PC-3 (cell line): ENCODE results near the gene CCDC71. TPM values are rescaled to one million over a fixed set of nuclear protein-coding genes. Genes with fewer than 3 reads are reported as not detected.
A peak's percentile ranks its signal among the peaks of the same experiment; 100 is the strongest.

Source experiments
- ATAC-seq: fragments of 200-7000 bp; cut with Tn5 transposase; 2 replicates; pipeline ENCODE4 v1.9.1; 2020; ENCODE audit warnings: mild to moderate bottlenecking, moderate library complexity
- BruUV-seq: library from RNA; stranded (reverse); fragments of 400-500 nt; replicated peaks from 2 replicates; lab custom pipeline; 2021; lab: Mats Ljungman, UMichigan
- CTCF ChIA-PET: fragments of 300-600 bp; sonication (Branson Sonifier 250); formaldehyde crosslinking; loops from one replicate; lab custom pipeline; 2022; ENCODE audit warnings: antibody characterized with exemption; lab: Charles Lee
- POLR2A ChIA-PET: fragments of 300-600 bp; sonication (Branson Sonifier 250); formaldehyde crosslinking; loops from one replicate; lab custom pipeline; 2022; ENCODE audit warnings: antibody characterized with exemption; ENCODE audit not compliant: unreplicated experiment; lab: Charles Lee
- DNase-seq: peaks from one replicate; pipeline ENCODE4 v3.0.0-alpha.2; 2015
- H2AFZ ChIP-seq: fragments of 300-600 bp; sonication (generic); 2 replicates; pipeline ENCODE4 v1.6.0; 2016; ENCODE audit warnings: antibody characterized with exemption, low read length
- H3F3A ChIP-seq: fragments of 300-600 bp; sonication (generic); one replicate; pipeline ENCODE4 v1.6.0; 2017; ENCODE audit warnings: antibody characterized with exemption, low read length, control low read depth, mild to moderate bottlenecking; ENCODE audit not compliant: unreplicated experiment
- H3K27ac ChIP-seq: fragments of 300-600 bp; sonication (generic); 2 replicates; pipeline ENCODE4 v1.5.1; 2016; ENCODE audit warnings: mild to moderate bottlenecking, low read length
- H3K27me3 ChIP-seq: fragments of 300-600 bp; sonication (generic); 2 replicates; pipeline ENCODE4 v1.6.1; 2016; ENCODE audit warnings: low read length, mixed read lengths
- H3K36me3 ChIP-seq: fragments of 300-600 bp; sonication (generic); 2 replicates; pipeline ENCODE4 v1.6.1; 2016; ENCODE audit warnings: low read depth, mixed run types, low read length, mixed read lengths
- H3K4me1 ChIP-seq: fragments of 300-600 bp; sonication (generic); 2 replicates; pipeline ENCODE4 v1.5.1; 2016; ENCODE audit warnings: low read length; ENCODE audit not compliant: insufficient read depth
- H3K4me2 ChIP-seq: fragments of 300-600 bp; sonication (generic); 2 replicates; pipeline ENCODE4 v1.6.0; 2016; ENCODE audit warnings: low read length
- H3K4me3 ChIP-seq: fragments of 300-600 bp; sonication (generic); 2 replicates; pipeline ENCODE4 v1.5.1; 2016; ENCODE audit warnings: mild to moderate bottlenecking, low read length, mixed read lengths
- H3K79me2 ChIP-seq: fragments of 300-600 bp; sonication (generic); 2 replicates; pipeline ENCODE4 v1.6.1; 2017; ENCODE audit warnings: low read length, mixed read lengths
- H3K9ac ChIP-seq: fragments of 300-600 bp; sonication (generic); 2 replicates; pipeline ENCODE4 v1.6.0; 2016; ENCODE audit warnings: mild to moderate bottlenecking, low read length
- H3K9me2 ChIP-seq: fragments of 300-600 bp; sonication (generic); replicated peaks from 2 replicates; pipeline ENCODE4 v1.6.1; 2016; ENCODE audit warnings: mixed run types, low read length, mixed read lengths
- H3K9me3 ChIP-seq: fragments of 300-600 bp; sonication (generic); 2 replicates; pipeline ENCODE4 v1.6.1; 2016; ENCODE audit warnings: low read length, mixed read lengths
- H4K20me1 ChIP-seq: fragments of 300-600 bp; sonication (generic); 2 replicates; pipeline ENCODE4 v1.6.1; 2016; ENCODE audit warnings: low read length, mixed read lengths
- CTCF ChIP-seq: fragments of 300-600 bp; sonication (generic); conservative IDR thresholded peaks from 2 replicates; pipeline ENCODE4 v1.5.1; 2017; ENCODE audit warnings: antibody characterized with exemption, low read depth, mild to moderate bottlenecking, low read length
- EZH2 ChIP-seq: fragments of 300-600 bp; sonication (generic); IDR thresholded peaks from one replicate; pipeline ENCODE4 v1.6.1; 2017; ENCODE audit warnings: antibody characterized with exemption, mild to moderate bottlenecking, low read length; ENCODE audit not compliant: unreplicated experiment
- EZH2phosphoT487 ChIP-seq: fragments of 300-600 bp; sonication (generic); IDR thresholded peaks from 2 replicates; pipeline ENCODE4 v1.6.1; 2018; ENCODE audit warnings: mild to moderate bottlenecking, antibody characterized with exemption, low read length, borderline replicate concordance
- intact Hi-C: fragments of 100-400 bp; cut with micrococcal nuclease; formaldehyde crosslinking; loops from 2 replicates; pipeline ENCODE4 v1.9.0; 2023
- total RNA-seq: library from RNA; depleted of rRNA; stranded (reverse); fragments of >200 nt; gene quantifications from 2 replicates; pipeline ENCODE4 v1.2.3, GENCODE V29; 2014

Gene CCDC71
- total RNA-seq, 1 experiment from 2014 or later: 19.4 TPM

DNA sequence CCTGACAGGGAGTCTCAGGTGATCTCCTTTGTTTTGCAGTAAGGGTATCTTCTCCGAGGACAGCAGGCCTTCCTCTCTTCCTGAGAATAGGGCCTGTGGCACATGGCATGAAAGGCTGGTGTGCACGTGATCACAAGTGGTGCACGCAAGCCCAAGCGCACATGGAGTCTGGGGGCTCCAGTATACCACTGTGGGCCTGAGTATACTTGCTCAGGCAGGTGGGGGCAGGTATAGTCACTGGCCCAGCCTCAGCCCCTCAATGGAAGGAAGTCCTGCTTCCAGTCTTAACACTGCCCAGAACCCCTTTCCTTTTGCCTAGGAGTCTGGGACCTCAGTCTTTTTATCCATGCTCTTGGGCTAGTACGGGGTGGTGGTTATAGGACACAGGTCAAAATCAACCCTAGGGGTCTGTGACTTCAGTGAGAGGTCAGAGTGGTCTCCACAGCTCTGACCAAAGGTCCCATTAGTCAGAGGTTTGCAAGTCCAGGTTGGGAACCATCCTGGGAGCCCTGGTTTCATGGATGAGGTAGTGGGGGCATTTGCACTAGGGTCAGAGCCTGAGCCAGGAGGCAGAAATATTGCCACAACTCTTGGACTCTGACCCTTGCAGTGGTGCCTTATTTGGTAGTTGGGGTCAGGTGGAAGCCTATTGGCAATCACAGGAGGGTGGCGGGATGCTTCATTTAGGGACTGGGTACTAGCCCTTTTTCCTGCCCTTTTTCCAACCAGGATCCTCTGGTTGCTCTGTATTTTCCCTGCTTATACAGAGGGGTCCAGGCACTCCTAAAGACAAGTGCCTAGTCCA lies 823 bp upstream of the CCDC71 start:
- H3K27me3 ChIP-seq: no peaks in the 10 kb centered on the region
- peak overlapping the region; percentile 96; the same call in 1 of the 2 replicates for H3K4me3 ChIP-seq
- no peaks in the 10 kb centered on the region for H4K20me1 ChIP-seq
- no peak for ATAC-seq
- CTCF ChIA-PET: no interaction called here
- H3K79me2 ChIP-seq: peaks cover 28% of the 10 kb centered on the region
- intact Hi-C loops: no loop called here
- TF ChIP-seq EZH2 (no peak), CTCF (no peak), EZH2phosphoT487 (no peak)
- peak overlapping the region; percentile 97 for H3K9ac ChIP-seq
- POLR2A ChIA-PET: no interaction called here
- peak overlapping the region; percentile 99 for H3K4me2 ChIP-seq
- H3F3A ChIP-seq: no peaks in the 10 kb centered on the region
- no peak overlapping the region for H3K27ac ChIP-seq
- H3K4me1 ChIP-seq: peaks cover 26% of the 10 kb centered on the region
- no peaks in the 10 kb centered on the region for H3K9me3 ChIP-seq
- peak overlapping the region; percentile 96 for H2AFZ ChIP-seq
- H3K9me2 ChIP-seq: no peaks in the 10 kb centered on the region
- no TSS peak for BruUV-seq
- no peak for DNase-seq
- H3K36me3 ChIP-seq: peaks cover 15% of the 10 kb centered on the region; the same call in 1 of the 2 replicates

DNA sequence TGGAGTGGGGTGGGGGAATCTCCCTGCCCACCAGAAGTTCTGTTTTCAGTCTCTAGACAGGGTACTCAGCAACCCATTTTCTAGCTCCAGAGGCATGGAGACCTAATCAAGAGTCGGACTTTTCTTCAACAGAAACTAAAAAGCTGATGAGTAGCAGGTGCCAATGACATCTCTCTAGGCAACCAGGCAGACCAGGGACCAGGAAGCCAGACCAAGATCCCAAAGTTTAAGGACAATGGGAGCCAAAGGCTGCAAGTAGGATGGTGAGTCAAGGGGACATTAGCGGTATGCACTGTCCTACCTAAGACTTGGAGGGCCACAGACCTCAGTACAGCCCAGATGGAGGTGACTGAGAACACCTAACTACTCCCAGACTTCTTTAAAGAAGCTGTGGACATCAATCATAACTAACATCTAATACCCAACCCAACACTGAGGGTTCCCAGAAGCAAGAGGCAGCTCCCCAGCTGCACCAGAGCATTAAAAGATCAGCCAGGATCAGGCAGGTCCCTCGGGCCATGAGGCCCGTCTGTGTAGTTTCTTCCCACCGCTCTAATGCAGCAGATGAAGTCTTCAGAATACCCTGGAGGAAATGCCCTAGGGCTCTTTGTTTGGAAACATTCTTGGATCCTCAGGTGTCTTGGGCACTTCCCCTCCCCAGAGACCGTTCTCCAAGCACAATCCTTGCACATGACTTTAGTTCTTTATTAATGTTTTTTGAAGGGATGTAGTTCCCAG lies 979 bp downstream of the CCDC71 start:
- H3F3A ChIP-seq: no peaks in the 10 kb centered on the region
- H3K4me3 ChIP-seq: peak overlapping the region; percentile 96
- H3K9me2 ChIP-seq: no peaks in the 10 kb centered on the region
- H3K79me2 ChIP-seq: peaks cover 28% of the 10 kb centered on the region
- POLR2A ChIA-PET: interaction anchor here (0.6 kb wide), 2 partner anchors 136 to 247 kb away, joined by 3 read pairs; partner anchors contain the start of gene RHOA
- BruUV-seq: TSS peak; percentile 55
- H2AFZ ChIP-seq: peak overlapping the region; percentile 57
- H3K27me3 ChIP-seq: no peaks in the 10 kb centered on the region
- intact Hi-C loops: no loop called here
- ATAC-seq: peak; percentile 17; the same call in 1 of the 2 replicates
- CTCF ChIA-PET: no interaction called here
- DNase-seq: no peak
- peaks cover 16% of the 10 kb centered on the region for H3K4me1 ChIP-seq
- H4K20me1 ChIP-seq: no peaks in the 10 kb centered on the region
- H3K36me3 ChIP-seq: peaks cover 15% of the 10 kb centered on the region; the same call in 1 of the 2 replicates
- no peaks in the 10 kb centered on the region for H3K9me3 ChIP-seq
- peak overlapping the region; percentile 57 for H3K27ac ChIP-seq
- no peak for TF ChIP-seq EZH2
- peak overlapping the region; percentile 99 for H3K4me2 ChIP-seq
- H3K9ac ChIP-seq: peak overlapping the region; percentile 97

DNA sequence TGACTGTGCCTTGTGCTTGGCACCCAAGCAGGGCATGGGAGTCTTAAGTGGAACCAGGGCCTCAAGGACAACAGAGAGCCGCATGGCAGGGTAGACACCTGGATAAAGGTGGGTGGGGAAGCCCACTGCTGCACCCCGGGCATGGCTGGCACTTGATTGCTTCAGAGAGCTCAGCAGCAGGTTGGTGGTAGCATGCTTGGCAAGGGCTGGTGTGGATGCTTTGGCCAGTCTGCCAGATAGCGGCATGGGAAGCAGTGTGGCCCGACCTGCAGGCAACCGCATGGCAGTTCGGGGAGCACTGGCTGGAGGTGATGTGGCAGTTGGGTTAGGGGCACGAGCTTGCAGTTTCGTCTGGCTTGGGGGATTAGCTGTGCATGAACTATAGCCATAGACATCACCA lies 2.5 kb downstream of the CCDC71 start:
- Histone ChIP-seq H3K4me2 (no peak overlapping the region), H4K20me1 (no peaks in the 10 kb centered on the region), H3K4me1 (peaks cover 16% of the 10 kb centered on the region), H3K9me3 (no peaks in the 10 kb centered on the region), H3K27me3 (no peaks in the 10 kb centered on the region), H3K9ac (no peak overlapping the region), H3K79me2 (peaks cover 28% of the 10 kb centered on the region), H3K9me2 (no peaks in the 10 kb centered on the region), H3K27ac (no peak overlapping the region), H3F3A (no peaks in the 10 kb centered on the region), H2AFZ (no peak overlapping the region), H3K4me3 (no peak overlapping the region), H3K36me3 (peaks cover 15% of the 10 kb centered on the region; the same call in 1 of the 2 replicates)
- intact Hi-C loops: no loop called here
- CTCF ChIA-PET: no interaction called here
- TF ChIP-seq EZH2 (no peak), EZH2phosphoT487 (no peak), CTCF (no peak)
- POLR2A ChIA-PET: no interaction called here
- ATAC-seq (no peak), DNase-seq (no peak)
- no TSS peak for BruUV-seq
